ENCODE measurements around the gene THOC6.
"Not testable (repeated sequence)": the region's sequence is repeated elsewhere in the genome, so short reads cannot be mapped to it uniquely, and the experiment has no call there.

Gene THOC6

DNA sequence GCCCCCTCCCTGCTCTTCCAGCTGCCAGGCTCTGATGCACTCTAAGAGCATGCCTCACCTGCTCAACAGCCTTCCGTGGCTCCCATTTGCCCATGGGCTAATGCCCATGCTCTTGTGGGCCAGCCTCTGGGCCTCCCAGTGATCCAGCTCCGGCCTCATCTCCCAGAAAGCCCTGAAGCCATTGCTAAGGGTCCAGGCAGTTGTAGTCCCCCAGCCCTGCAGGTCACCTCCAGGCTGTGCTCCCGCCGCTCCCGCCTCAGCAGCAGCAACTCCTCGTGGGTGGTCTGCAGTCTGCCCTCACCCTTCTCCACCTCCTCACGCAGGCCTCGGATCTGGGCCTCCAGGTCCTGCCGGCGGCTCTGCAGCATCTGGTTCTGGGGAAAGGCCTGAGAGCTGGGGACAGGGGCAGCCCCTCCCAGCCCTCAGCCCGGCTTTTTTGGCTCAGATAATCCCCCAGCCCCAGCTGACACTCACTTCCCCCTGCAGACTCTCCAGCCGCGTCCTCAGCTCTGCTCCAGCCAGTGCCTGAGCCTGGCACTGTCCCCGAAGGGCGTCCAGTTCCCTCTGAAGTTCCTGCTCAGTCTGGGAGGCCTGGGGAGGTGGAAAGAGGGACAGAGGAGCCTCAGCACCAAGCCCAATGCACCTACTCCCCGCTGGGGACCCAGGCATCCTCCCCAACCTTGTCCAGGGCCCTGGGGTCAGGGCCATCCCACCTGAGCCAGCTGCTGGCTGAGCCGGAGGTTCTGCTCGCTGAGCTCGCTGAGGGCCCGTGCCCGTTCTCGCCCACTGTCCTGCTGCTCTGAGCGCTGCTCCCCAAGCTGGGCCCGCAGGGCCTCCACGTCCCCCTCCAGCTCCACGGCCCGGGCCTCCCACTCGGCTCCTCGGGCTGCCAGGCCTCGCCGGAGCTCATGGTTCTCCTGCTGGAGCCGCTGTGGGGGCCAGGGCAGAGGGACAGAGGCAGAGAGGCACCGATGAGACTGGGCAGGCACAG lies 6.7 kb downstream of the THOC6 start:
- no peak for DNase-seq (ENCODE audit: low read depth)

DNA sequence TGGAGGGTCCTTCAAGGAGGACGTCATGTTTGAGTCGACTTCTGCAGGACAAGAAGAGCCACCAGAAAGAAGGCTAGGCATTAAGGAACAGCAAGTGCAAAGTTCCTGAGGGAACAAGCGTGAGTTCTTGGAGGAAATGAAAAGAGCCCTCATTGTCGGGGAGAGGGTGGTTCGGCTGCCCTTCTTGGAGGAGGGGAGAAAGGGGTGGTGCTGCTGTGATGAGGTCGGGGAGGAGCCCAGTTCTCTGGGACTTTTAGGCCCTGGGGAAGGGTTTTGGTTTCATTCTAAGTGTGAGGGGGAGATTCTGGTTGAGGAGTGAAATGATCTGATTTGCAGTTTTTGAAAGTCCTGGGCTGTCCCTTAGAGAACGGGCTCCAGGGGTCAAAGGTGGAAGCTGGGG lies 8.8 kb downstream of the THOC6 start:
- no peak for DNase-seq (ENCODE audit: low read depth)

DNA sequence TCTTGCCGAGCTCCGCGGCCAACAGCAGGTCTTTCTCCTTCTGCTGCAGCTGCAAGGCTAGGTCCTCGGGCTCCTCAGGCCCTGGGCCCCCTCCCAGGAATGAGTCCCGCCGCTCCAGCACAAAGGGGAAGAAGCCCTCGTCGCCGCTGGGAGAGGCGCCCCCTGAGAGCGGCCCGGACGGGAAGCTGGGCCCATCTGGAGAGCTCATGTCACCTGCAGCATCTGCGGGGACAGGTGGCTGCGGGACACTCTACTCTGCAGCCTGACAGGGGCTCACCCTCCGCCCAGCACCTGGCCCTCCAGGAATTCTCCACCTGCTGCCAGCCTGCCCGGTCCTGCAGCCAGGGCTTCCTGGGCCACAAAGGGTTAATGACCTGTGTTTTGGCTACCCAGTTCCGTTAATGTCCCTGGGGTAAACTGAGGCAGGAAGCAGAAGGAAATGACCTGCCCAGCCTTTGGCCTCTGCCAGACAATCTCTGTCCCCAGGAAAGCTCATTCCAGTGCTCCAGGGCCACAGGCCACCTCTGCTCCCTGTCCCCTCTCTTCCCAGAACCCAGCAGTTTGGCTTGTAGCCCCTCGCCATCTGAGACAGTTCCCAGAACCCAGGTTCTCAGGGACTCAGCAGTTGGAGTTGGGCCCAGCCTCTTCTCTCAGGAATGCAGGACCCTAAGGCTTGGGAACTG lies 11.6 kb downstream of the THOC6 start:
- no peak for DNase-seq (ENCODE audit: low read depth)

DNA sequence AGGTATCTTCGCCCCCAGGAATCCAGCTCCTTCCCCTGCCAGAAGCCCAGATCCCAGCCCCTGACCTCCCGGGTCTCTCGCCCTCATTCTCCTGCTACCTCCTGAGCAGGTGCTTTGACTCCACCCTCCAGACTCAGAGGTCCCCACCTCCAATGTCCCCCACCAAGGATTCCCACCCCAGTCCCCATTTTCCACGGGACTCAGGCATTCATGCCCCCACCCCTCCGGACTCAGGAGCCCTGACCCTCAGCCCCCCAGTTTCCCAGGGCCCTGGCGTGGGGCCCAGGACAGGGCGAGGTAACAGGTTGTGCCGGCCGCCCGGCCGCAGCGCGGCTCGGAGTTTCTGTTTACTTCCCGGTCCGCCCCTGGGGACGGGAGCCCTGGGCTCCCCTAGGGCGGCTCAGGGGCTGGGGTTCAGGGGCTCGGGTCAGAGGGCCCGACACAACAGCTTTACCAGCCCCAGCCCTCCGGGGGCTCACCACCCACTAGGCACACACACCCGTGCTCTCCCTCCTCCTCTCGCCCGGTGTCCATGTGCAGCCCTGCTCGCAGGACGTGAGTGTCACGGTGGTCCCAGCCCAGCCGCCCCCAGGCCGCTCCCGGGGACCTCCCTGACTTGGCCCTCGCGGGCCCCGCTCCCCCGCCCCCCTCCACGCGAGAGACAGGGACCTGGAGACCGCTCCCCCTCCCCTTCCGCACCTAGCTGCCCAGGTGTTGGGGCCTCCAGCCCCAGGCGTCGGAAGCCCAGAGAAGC lies 12.3 kb downstream of the THOC6 start:
- no peak for DNase-seq (ENCODE audit: low read depth)

DNA sequence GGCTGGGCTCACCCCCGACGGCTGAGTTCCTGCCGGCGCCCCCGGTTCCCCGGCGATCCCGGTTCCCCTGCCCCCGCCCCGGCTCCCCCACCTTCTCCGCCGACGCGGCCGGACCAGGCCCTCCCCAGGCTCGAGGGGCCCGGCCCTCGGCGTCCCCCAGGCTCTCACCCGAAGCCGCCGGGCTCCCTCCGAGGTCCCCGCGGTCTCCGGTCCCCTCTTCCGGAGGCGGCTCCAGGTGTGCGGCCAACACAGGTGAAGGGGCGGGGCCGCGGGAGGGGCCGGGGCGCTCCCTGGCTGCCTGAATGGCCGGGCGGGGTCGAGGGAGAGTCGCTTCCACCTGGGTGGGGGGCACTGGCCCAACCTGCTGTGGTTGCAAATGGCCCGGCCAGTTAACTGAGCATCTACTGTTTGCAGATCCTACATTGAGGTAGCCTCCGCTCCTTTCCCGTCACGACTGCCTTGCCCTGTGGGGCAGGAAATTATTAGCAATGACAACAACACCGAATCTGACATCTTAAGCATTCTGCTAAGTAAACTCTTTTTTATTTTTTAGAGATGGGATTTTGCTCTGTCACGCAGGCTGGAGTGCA lies 13.0 kb downstream of the THOC6 start, which contains the start of gene BICDL2:
BICDL2 (minus strand) TSS at position 219 of the 590 bp plus-strand sequence. CDS start 1,448 bp downstream, outside the sequence.
- no peak for DNase-seq (ENCODE audit: low read depth)

DNA sequence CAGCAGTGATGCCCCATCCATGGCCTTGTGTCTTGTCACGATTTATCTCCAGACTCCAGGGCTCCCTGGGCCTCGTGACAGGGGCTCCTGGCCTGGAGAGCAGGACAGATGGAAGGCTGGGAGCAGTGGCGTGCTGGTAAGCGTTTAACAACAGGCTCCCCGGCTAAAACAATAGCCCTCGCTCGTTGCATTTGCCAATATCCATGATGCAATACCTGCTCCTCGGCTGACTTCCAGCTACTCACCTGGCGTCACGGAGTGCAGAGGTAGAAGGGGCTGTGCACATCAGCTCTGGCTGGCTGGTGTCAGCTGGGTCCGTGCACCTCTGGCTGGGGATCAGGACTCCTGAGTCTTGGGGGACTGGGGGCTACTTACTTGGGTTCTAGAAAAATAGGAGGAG lies 14.4 kb downstream of the THOC6 start:
- no peak for DNase-seq (ENCODE audit: low read depth)

DNA sequence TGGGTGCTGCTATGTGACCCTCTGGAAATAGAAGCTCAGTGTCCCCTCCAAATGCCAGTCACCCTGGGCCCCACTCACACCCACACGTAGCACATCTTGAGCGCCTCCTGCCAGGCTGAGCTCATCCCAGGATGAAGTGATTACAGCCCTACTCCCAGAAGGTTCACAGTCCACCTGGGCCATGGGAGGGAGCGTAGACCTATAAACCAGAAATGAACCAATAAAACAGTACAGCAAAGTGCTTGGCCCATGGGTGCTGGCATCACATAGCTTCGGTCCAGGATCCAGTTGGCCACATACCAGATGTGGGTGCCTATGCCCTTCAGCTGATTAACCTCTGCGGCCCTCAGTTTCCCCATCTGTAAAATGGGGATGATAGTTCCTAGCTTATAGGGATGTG lies 15.1 kb downstream of the THOC6 start:
- DNase-seq (ENCODE audit: low read depth) = no peak

DNA sequence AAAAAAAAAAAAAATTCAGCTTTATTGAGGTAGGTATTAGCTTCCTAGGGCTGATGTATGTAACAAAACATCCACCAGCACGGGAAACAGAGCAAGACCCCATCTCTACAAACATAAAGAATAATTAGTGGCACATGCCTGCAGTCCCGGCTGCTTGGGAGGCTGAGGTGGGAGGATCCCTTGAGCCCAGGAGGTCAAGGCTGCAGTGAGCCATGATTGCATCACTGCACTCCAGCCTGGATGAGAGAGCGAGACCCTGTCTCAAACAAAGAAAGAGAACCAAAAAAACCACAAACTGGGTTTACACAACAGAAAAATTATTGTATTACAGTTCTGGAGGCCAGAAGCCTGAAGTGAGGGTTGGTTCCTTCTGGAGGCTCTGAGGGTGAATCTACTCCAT lies 18.5 kb downstream of the THOC6 start:
- DNase-seq (ENCODE audit: low read depth) = no peak

DNA sequence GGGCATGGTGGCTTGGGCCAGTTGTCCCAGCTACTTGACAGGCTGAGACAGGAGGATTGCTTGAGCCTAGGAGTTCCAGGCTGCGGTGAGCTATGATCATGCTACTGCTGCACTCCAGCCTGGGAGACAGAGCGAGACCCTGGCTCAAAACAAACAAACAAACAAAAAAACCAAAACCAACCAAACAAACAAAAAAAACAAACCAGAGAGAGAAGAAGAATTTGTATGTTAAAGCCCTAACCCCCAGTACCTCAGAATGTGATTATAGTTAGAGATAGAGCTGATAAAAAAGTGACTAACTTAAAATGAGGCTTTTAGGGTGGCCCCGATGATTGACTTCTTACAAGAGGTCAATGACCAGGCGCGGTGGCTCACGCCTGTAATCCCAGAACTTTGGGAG lies 20.9 kb downstream of the THOC6 start:
- no peak for DNase-seq (ENCODE audit: low read depth)

DNA sequence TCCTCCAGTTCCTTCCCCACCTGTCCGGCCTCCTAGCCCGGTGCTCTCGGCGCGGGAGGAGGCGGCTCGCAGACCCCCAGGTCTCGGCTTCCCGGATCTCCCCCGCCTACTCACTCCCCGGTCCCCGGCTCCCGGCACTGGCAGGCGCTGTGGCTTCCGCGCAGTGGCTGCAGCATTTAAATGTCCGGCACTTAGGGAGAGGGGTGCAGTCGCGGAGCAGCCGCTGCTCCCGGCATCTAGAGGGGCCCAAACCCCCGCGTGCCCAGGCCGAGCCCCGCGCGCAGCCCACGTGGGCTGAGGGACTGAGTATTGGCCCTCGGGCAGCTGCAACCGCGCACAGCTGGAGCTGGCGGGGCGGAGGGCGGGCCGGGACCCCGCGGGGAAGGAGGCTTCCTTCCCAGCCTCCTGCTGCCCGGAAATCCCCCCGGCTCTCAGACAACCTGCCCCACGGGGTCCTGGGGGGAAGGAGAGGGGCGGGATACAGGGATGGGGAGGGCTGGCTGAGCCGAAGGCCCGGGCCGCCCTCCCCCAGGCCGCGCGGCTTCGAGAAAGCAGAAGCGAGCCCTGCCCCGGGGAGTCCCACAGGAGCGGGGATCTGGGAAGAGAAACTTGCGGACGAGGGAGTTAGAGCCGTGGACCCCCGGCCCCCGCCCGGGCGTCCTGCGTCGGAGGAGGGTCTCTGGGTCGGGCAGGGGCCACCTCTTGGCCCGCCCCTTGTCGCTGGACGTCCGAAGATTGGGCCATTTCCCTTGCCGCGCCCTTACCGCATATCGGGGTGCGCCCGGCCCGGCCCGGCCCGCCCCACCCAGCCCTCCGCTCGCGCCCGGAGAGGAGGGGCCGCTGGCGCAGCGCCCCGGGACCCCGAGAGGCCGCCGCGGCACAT lies 22.2 kb downstream of the THOC6 start, which contains the start of gene MMP25:
MMP25 (plus strand) TSS at position 804 of the 883 bp plus-strand sequence. CDS start 357 bp downstream, outside the sequence.
- DNase-seq (ENCODE audit: low read depth) = no peak

DNA sequence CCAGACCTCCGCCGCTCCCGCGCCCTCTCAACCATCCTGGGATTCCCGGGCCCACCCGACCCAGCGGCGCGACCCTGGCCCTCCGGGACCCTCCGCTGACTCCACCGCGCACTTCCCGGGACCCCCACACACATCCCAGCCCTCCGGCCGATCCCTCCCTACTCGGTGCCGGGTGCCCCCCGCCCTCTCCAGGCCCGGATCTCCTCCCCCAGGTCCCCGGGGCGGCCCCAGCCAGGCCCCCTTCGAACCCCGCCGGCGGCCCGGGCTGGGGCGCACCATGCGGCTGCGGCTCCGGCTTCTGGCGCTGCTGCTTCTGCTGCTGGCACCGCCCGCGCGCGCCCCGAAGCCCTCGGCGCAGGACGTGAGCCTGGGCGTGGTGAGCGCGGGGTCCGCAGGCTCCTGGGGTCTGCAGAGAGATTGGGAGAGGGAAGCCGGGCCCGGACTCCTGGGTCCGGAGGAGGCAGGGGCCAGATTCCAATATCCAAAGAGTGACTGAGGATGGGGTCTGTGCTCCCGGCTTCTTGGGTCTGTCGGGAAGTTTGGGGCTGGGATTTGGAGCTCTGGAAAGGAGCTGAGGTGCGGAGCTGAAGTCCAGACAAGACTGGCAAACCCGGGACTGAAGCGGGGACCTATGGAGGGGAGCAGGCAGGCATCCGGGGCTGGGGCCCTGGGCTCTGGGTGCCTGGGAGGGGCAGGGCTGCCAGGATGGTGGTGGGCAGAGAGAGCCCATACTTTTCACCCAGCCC lies 23.0 kb downstream of the THOC6 start:
- DNase-seq (ENCODE audit: low read depth) = no peak

DNA sequence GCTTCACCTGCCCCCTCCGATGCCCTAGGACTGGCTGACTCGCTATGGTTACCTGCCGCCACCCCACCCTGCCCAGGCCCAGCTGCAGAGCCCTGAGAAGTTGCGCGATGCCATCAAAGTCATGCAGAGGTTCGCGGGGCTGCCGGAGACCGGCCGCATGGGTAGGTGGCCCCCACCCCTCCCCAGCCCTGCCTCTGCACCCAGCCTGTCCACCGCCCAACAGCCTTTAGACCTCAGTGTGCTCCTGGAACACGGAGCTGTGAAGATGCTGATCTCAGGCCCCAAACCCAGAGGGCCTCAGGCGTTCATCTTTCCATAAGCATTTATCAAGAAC lies 23.5 kb downstream of the THOC6 start:
- DNase-seq (ENCODE audit: low read depth) = no peak

DNA sequence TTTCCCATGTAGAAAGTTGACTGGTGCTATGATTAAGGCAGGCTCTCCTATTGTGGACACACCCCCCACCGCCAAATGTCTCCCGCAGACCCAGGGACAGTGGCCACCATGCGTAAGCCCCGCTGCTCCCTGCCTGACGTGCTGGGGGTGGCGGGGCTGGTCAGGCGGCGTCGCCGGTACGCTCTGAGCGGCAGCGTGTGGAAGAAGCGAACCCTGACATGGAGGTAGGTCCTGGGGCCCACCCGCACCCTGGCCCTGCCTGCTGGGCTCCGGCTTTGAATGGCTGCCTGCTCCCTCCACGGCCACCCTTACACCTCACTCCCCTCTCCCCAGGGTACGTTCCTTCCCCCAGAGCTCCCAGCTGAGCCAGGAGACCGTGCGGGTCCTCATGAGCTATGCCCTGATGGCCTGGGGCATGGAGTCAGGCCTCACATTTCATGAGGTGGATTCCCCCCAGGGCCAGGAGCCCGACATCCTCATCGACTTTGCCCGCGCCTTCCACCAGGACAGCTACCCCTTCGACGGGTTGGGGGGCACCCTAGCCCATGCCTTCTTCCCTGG lies 26.2 kb downstream of the THOC6 start:
- DNase-seq (ENCODE audit: low read depth) = no peak

DNA sequence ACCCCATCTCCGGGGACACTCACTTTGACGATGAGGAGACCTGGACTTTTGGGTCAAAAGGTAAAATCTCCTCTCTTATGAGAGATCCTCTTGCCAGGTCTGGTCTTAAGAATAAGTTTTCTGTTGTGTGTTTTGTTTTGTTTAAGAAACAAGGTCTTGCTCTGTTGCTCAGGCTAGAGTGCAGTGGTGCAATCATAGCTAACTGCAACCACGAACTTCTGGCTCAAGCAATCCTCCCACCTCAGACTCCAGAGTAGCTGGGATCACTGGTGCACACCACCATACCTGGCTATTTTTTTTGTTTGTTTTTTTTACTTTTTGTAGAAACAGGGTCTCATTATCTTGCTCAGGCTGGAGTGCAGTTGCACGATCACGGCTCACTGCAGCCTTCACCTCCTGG lies 26.7 kb downstream of the THOC6 start:
- no peak for DNase-seq (ENCODE audit: low read depth)

DNA sequence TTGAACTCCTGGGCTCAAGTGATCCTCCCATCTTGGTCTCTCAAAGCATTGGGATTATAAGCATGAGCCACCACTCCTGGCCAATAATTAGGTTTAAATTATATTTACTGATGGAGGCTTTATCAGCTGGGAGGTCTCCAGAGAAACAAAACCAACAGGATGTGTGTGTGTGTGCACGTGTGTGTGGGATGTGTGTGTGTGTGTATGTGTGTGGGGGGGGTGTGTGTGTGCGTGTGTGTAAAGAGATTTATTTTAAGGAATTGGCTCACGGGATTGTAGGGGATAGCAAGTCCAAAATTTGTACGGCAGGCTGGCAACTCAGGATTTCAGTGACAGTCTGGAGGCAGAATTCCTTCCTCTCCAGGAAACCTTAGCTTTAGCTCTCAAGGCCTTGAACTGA lies 27.2 kb downstream of the THOC6 start:
- DNase-seq (ENCODE audit: low read depth) = no peak

DNA sequence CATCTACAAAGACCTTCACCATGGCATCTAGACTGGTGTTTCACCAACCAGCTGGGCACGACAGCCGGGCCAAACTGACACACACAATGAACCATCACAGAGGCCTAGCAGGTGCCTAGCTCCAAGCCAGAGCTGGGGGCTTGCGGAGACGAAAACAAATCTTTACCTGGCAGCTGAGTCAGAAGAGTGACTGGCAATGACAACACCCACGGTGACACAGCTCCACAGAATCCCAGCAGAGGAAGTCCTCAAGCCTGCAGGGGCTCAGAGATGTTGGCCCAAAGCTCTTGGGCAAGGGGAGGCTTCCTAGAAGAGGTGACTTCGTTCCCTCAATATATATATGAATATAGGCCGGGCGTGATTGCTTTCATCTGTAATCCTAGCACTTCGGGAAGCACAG lies 27.7 kb downstream of the THOC6 start:
- no peak for DNase-seq (ENCODE audit: low read depth)

DNA sequence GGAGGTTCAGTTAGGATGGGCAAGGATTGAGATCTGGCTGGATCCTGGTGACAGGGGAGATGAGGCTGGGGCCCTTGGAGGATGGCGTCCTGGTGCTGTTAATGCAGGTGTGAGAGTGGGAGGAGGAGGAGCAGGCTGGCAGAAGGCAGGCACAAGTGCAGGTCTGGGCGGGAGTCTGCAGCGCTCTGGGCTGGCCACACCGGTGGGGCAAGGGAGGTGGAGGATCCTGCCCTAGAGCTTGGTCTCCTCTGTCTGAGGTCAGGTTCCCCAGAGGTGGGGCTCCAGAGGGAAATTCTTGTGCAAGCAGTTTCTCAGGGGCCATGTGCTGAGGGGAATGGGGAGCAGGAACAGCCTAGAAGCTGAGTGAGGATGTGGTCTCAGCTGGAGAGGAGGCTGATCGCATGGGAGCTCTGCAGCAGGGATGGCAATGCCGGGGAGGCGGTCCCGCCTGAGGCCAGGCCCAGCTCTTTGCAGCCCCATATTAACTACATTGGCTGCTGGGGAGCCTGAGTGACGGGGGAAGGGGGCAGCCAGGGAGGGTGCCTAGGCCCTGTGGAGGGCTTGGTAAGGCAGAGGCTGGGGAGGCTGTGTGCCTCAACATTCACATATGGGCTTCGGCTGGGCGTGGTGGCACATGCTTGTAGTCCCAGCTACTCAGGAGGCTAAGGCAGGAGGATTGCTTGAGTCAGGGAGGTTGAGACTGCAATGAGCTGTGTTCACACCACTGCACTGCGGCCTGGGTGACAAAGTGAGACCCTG lies 28.9 kb downstream of the THOC6 start:
- not testable (repeated sequence) for DNase-seq (ENCODE audit: low read depth)

DNA sequence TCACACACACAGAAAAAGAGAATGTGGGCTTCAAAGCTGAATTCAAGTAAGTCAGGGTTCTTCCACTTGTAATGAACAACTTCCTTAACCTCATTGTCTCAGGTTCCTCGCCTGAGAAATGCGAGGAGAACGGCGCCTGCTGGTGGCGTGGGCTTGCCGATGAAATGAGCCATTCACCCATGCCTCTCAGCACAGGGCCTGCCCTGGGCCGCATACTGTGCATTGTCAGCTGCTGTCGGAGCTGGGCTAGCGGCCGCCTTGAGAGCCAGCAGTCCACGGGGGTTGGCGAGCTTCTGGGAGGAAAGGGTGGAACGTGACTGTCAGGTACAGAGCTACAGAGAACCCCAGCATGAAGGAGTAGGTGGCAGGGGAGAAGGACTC lies 29.5 kb downstream of the THOC6 start:
- not testable (repeated sequence) for DNase-seq (ENCODE audit: low read depth)
